ENCODE results near the gene TRAF3IP1.
"Not testable (repeated sequence)": the region's sequence is repeated elsewhere in the genome, so short reads cannot be mapped to it uniquely, and the experiment has no call there.

Gene TRAF3IP1

DNA sequence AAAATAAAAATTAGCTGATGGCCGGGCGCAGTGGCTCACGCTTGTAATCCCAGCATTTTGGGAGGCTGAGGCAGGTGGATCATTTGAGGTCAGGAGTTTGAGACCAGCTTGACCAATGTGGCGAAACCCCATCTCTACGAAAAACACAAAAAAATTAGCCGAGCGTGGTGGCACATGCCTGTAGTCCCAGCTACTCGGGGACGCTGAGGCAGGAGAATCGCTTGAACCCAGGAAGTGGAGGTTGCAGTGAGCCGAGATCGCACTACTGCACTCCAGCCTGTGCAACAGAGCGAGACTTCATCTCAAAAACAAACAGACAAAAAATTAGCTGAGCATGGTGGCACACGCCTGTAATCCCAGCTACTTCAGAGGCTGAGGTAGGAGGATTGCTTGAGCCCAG lies 9.6 kb upstream of the TRAF3IP1 start:
- not testable (repeated sequence) for DNase-seq

DNA sequence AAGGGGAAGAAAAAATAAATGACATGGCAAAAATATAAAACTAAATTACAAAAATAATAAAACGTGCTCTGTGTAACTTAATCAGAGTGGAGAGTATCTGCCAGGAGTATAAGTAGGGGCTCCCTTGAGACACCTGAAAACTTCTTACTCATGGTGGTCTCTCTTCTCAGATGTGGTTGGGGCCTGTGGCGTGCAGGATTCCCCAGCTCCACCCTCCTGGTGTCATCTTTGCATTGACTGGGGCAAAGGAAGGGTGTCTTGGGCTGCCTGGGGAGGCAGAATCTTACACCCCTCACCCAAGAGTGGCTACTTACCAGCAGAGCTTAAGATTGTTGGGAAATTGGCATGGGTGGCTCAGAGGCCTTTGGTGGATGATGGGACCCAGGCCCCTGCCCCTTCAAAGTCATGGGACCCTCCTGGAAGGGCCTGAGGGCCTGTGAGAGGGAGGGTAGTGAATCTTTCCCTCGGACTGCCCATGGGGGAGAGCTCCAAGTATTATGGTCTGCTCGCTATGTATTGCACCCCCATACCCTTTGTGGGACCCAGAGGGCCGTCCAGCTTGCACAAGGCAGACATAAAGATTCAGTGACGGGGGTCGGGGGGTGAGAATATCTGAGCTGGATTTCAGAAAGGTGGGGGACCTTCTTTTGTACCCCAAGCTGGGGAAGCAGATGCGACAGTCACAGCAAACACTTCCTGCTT lies 6.9 kb upstream of the TRAF3IP1 start:
- no peak for DNase-seq

DNA sequence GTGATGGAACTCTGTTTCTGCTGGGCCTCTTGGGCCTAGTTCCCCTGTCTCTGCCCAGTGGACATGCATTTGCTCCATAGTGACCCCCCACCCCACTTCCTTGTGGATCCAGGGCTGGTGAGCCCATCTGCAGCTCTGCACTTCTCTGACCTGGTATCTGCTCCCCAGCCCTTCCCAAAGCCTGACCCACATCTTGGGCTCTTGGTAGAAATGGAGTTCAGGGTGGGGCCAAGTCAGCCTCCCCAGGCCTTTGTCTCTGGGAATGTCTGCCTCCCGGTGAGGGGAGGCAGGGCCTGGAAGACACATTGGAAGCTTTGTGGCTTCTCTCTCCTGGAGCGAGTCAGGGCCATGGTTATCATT lies 6.3 kb upstream of the TRAF3IP1 start:
- no peak for DNase-seq

DNA sequence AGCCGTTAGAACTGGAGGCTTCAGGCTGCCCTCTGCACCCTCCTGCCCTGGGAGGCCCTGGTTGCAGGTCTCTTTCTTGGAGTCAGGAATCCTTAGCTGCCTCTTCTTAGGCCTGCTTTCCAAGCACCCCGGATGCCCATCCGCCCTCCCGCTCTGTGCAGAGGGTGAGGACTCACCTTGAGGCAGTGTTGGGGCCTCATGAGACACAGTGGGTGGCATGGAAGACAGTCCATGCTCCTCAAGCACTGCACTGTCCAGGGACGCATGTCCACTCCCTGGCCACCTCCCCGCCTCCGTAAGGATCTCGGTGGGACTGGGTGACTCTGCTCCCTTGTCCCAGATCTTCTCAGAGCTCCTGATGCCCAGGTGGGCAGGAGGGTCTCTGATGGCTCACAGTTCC lies 5.7 kb upstream of the TRAF3IP1 start:
- no peak for DNase-seq

DNA sequence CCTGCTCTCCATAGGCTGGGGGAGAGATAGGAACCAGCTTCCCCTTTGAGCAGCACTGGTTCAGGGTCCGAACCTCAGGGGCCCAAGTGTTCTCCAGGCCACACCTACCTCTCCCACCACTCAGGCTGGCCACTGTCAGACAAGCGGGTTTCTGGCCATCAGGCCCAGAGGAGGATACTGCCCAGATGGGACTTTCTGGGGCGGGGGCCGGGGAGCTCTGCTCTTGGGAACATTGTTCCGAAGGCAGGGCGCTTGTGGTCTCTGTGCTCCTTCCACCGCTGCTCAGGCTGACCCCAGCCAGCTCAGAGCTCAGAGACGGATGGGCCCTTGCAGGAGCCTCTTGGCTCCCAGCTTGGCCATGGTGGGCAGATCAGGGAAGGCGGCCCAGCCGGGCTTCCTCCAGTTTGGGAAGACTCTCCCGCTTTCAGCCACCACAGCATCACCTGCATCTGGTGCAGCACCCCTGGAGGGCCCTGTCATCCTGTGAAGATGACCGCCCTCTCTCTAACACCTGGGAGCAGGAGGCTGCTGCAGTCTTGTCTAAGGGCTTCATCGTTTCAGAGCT lies 5.2 kb upstream of the TRAF3IP1 start:
- no peak for DNase-seq

DNA sequence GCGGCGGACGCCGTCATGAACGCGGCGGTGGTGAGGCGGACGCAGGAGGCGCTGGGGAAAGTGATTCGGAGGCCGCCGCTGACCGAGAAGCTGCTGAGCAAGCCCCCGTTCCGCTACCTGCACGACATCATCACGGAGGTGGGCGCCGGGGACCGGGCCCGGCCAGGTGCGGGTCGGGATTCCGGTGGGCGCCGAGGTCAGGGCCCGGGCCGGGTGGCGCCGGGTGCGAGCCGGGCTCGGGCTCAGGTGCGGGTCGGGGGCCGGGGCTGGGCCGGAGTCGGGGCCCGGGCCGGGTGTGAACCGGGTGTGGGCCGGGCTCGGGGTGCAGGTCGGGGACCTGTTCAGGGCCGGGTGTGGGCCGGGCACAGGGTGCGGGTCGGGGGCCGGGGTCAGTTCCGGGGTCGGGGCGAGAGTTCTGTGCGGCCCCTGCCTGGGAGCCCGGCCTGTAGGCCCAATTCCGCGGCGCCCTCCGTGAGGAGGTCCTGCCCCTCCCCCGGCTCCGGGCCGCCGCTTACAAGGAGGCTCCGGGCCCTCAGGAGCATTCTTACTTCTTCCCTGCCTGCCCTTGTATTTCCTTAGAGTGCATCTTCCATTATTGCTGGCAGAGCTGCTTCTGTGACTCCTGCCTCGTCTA lies 447 bp downstream of the TRAF3IP1 start:
- DNase-seq = no peak

DNA sequence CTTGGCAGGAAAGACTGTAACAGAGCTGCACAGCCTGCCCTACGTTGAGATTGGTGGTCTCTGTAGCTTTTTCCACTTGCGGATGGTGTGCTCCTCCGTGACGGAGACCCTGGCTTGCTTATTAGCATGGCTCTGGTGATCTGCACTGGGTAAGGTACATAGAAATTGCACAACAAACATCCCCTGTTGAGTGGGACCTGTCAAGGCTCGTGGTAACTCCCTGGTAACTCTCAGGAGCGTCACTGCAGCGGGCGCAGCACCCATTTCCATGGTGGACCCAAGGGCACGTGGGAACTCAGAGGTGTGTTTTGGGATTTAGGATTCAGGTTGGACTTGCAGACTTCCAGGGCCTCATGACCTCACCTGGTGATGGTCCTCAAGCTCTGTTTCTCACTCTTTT lies 1.1 kb downstream of the TRAF3IP1 start:
- no peak for DNase-seq

DNA sequence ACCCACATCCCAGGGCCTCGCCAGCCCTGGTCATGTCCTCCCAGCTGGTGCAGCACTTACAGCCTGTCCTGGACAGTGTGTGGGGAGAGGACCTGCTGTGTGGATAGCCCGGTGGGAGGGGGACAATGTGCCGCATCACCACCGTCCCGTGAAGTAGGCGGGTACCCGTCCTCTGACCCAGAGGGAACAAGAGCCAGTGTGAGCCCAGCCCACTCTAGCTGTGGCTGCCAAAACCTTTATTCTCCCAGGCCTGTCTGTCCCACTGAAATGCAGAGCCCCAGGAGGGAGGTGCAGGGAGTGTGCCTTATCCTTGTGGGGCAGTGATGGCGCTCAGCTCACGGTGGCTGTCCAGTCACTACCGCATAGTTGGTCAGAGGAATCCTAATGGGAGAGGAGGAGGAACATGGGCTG lies 1.7 kb downstream of the TRAF3IP1 start:
- no peak for DNase-seq

DNA sequence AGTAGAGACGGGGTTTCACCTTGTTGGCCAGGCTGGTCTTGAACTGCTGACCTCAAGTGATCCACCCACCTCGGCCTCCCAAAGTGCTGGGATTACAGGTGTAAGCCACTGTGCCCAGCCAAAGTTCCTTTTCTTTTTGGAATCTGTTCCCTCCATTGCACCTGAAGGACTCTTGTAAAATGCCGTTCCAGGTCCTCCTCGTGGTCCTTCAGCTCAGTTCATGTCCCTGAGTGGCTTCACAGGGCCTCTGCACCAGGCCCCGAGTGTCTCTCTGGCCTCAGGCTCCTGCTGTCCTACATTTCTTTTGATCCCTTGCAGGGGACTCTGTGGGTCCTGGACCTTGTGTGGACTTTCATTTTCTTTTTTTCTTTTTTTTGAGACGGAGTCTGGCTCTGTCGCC lies 3.9 kb downstream of the TRAF3IP1 start:
- DNase-seq = not testable (repeated sequence)

DNA sequence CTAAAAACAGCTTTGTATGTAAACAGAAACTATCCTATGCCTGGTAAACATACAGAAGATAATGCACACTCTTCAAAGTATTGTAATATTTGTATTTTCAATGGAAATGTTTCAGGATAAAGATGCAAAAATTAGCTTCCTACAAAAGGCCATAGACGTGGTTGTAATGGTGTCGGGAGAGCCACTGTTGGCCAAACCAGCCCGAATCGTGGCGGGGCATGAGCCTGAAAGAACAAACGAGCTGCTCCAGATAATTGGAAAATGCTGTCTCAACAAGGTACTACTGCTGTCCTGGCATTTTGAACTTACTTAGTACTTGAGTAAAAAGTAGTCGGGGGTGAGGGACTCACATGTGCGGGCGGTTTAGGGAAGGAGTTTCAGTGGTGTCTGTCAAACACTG lies 5.4 kb downstream of the TRAF3IP1 start:
- no peak for DNase-seq

DNA sequence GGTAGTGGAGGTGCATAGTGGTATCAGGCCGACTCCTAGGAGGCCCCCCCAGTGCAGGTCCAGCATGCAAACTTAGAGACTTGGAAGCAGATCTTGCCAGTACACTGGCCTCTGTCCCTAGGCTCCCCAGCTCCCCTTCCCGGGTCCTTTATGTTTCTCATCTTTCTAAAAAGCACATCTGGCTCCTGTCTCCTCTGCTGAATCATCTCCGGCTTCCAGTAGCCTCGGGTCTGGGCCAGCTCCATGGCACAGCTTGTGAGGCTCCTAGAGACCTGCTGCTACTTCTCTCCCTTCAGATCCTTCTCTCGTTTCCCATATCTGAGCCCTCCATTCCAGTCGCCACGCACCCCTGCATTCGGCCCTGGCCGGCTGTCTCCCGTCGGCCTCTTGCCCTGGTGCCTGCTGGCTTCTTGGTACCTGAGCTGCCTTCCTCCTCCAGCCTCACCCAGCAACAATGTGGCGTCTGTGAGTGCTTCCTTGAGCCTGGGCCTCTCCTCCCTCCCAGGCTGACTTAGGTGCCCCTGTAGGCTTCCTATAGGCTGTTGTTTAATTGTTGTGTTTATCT lies 6.6 kb downstream of the TRAF3IP1 start:
- no peak for DNase-seq

DNA sequence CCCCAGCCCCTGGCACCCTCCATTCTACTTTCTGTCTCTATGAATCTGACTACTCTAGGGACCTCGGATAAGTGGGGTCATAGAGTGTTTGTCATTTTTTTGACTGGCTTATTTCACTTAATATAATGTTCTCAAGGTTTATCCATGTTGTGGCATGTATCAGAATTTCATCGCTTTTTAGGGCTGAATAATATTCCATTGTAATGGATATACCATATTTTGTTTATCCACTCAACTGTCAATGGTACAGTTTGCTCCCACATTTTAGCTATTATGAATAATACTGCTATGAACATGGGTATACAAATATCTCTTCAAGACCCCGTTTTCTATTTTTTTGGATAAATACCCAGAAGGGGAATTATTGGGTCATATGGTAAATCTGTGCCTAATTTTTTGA lies 7.4 kb downstream of the TRAF3IP1 start:
- no peak for DNase-seq

DNA sequence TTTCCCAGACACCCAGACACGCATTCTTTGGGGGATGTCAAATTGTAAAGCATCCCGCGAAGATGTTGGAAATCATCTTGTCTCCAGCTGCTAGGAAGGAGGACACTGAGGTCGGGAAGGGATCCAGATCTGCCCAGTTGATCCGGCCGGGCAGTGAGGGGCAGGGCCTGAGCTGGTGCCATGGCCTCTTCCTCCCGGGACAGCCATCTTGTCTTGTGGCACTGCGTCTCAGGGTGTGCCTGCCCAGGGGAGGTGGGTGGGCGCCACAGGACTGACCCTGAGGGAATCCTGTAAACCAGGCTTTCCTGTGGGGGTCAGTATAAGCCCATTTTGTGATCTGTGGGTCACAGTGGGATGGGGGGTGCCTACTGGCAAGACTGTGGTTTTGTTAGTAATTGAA lies 10.1 kb downstream of the TRAF3IP1 start:
- DNase-seq = no peak

DNA sequence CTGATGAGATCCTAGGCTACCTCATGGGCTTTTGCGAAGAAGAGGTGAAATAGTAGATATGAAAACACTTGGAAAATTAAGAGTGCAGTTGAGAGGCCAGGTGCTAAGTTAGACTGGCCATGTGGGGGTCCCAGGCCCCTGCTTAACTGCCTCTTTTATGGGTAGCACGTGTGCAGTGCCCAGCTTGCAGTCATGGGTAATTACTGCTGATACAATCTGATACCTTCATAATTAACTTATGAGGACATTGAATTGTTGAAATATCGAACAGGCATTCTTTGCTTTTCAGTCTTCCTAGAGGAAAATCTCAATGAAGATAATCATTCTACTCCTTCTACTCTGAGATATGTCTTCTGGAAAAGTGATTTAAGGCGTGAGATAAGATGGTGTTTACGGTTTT lies 11.6 kb downstream of the TRAF3IP1 start:
- DNase-seq = no peak

DNA sequence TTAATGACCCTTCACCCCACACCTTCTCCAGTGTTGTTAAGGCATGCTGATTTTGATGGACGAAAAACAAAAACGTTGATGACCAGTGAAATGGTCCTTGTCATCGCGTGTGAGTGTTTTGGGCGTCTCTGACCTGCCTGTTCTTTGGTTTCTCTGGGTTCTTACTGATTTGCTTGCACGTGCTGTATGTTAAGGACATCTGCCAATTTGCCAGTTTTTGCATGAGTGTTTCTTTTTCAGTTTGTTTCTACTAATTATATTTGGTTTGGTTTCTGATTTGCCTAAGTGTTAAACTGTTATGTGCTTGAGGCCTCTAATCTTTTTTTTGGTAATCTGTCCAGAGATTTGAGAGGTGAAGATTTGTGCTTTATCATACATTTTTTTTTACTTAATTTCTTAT lies 14.6 kb downstream of the TRAF3IP1 start:
- no peak for DNase-seq

DNA sequence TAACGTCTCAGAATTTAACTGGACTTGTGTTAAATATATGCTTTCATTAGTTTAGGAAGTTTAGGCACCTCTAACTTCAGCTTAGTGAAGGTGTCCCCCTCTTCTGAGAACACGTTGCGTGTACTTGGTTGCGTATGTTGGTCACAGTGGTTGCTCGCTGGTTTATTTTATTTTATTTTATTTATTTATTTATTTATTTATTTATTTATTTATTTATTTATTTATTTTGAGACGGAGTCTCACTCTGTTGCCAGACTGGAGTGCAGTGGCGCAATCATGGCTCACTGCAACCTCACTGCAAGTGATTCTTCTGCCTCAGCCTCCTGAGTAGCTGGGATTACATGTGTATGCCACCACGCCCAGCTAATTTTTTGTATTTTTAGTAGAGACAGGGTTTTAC lies 15.3 kb downstream of the TRAF3IP1 start:
- not testable (repeated sequence) for DNase-seq

DNA sequence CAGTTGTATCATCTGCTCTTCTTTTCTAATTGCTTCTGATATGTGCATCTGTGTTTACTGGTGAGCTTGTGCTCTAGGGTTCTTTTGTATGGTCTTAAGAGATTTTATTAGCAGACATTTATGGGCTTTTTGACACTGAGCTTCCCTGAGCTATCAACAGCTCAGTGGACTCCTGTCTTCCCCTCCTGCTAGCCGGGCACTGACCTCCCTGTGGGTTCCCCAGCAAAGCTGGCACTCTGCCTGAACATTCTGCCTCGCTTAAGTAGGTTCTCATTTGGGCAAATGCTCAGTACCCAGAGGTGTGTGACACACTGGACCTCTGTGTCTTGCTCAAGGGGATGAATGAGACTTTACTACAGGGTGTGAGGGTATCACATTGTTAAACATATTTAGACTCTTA lies 15.8 kb downstream of the TRAF3IP1 start:
- DNase-seq = no peak

DNA sequence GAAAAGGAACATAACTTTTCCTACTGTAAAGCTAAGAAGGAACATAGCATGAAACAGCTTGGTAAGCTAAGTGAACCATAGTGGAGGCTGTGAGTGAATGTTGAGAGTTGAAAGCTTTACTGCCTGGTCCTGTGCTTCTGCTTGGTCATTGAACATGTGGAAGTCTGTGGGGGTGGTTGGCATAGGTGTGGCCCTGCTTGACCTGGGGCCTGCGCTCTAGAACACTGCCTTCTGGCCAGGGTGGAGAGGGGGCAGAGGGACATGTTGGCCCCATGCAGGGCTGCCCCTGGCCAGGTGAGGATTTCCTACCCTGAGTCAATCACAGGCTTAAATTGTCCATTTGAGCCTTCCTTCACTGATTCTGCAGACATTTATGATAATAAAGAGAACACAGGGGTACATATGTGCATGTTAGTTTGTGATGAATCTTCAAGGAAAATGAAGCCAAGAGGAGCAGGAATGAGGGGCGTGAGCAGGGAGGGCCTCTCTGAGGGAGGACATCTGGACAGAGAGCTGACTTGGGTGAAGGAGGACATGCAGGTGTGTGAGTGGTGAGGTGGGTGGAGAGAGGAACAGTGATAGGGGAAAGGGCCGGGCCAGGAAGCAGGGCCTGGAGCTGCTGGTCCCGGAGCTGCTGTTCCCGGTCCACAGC lies 16.6 kb downstream of the TRAF3IP1 start:
- no peak for DNase-seq

DNA sequence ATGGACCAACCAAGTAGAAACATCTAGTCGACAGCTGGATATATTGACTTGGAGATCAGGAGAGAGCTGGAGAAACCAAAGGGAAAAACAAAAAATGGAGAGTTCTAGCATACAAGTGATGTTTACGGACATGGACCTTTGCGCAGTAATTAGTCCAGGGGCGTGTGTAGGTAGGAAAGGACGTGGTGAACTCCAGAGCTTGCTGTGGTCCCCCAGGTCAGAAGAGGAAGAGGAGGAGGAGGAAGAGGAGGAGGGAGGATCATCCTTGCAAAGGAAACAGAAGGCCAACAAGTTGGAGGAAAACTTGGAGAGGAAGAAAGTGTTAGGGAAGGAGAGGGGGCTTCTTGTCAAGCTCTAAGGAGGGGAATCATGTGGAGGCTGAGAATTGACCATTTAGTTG lies 17.5 kb downstream of the TRAF3IP1 start:
- no peak for DNase-seq

DNA sequence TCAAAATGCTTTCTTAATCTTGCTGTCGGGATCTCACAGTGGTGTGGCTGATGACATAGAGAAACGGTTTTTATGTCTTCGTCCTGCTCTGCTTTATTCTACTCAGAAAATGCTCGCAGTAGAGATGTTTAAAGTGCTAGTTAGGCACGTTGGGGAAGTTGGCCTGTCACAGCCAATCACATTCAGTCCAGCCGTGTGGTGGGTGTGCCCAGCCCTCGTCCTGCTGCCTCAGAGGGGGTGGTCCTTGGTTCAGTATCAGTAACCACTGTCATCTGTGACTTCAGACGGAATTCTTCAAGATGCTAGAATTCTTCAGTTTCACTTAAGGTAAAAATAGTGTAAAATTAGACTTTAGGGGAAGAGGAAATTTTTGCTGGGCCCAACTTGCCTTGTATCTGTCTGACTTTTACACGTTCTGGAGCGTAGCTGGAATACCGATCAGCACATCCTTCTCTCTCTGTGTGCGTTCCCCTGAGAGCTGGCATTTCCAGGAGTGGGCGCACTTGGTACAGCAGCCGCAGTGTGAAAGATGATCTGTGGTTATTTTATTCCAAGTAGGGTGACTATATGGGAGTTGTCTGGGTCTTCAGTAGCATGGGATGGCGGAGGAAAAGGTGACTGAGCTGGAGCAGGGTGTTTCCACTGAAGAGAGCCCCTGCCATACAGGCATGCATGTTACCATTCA lies 18.5 kb downstream of the TRAF3IP1 start:
- no peak for DNase-seq

DNA sequence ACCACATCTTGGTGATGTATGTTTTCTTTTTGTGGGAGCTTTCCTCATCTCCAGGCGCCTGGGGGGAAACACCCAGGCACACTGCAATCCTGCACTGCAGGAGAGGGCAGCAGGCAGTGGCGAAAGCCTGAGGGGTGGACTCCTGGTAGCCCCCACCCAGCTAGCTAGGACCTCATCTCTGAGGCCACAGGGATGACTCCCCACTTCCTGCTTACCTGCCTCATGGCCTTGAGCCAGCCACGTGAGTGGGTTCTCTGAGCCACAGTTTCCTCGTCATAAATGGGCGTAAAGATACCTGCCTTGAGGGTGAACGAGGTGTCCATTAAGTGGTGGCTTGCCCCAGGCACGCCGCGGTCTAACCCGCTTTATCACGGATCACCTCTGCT lies 19.1 kb downstream of the TRAF3IP1 start:
- no peak for DNase-seq

DNA sequence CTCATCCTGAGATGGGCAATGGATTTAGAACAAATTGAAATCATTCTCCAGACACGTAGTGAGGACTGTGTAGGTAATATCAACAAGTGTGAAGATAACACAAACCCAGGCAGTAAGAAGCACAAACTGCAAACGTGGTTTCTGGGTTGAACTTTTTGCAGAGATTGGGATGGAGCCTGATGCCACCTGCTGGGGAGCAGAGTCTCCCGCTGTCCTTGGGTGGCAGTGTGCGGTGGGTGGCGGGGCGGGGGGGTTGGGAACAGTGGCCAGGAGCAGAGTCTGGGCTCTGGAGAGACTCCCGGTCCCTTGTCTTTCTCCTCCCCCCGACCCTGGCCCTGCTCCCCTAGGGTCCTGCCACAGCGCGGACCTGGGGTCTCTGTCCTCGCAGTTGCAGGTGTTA lies 19.5 kb downstream of the TRAF3IP1 start:
- DNase-seq = no peak

DNA sequence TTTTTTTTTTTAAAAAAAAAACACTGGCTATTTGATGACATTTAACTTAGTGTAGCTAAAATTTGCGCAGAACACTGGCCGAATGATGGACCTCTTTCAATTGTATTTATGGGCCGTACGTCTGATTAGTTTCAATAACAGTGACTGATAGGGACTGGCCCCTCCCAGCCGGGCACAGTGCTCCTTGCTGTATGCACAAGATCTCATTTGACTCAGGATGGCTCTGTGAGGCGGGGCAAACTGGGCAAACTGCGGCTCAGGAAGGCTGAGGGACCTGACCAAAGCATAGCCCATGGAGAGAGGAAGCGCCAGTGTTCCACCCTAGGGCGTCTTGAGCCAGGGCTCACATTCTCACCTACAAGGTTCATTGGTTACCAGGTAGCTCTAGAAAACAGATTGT lies 21.2 kb downstream of the TRAF3IP1 start:
- no peak for DNase-seq
